GM21737 (cell line): ENCODE data around the gene ASPG.

Experiments used
- ATAC-seq: cut with Tn5 transposase; IDR thresholded peaks from one replicate; pipeline ENCODE4 v1.9.1; 2021; ENCODE audit warnings: mild to moderate bottlenecking, moderate library complexity; ENCODE audit not compliant: unreplicated experiment

ASPG gene

DNA sequence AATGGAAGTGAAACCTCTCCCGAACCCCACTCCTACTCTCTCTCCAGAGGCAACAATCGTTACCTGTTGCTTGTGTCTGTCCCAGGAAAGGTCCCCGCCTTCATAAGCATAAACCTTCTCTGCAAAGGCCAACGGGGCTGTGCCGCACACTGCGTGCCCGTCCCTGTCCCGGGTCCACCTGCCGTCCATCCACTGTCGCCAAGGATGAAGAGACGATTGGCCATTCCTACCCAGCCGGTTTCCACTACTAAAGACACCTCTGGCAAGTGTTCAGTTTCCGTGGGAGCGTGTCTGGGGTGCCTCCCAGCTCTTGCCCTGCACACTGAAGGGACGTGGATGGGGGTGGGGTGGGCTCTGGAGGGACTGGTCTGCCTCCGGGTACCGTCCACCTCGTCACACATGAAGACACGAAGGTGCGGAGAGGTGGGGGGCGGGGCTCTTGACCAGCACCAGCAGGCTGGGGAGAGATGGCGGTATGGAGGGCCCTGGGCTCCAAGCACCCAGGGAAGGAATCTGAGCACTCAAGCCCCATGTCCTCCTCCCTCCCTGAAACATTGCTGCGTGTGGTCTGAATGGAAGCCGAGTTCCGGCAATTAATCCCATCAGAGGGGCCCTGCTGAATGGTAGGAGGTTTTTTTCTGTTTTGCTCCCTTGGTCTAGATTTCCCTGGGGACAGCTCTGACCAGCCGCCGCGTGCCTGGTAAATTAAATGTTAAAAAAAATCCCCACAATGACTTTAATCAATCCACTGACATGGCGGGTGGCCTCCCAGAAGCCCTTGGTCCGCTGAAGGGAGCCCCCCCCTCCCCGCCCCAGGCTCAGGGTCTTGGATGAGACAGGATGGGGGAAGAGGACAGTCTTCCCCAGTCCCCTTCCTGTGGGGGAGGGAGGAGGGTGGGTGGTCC lies 48.8 kb downstream of the ASPG start:
- ATAC-seq, result no peak

DNA sequence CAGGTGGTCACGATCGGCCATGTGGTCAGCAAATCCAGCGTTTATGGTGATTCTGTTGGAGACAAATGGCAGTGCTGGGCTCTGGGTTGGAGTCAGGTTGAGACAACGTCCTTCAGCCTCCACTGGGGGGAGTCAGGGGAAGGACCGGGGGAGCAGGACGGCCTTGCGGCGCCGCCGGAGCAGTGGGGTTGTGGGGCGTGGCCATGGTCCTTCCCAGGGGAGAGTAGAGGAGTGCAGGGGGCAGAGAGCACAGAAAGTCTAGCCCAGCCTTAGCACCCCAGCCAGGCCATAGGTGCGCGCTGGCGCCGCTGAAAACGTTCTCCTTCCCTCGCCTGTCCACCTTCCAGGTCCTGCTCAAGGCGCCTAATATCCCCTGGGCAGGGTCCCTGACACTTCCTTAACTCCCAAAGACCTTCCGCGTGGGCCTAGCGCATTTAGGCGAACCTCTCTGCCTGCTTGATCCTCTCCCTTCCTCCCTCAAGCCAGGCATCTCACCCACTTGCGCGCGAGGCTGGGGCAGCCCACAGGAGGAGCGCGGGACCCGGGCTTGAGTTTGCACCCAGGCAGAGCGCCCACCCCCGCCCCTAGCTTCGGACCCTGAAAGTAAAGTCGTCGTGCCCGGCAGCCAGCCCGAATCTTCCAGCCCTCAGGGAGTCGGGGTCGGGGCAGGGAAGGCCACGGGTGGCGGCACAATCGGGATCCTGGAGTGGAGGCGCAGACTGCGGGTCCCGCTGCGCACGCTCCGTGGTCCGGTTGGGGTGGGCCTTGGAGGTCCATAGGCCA lies 49.8 kb downstream of the ASPG start:
- ATAC-seq, result no peak

DNA sequence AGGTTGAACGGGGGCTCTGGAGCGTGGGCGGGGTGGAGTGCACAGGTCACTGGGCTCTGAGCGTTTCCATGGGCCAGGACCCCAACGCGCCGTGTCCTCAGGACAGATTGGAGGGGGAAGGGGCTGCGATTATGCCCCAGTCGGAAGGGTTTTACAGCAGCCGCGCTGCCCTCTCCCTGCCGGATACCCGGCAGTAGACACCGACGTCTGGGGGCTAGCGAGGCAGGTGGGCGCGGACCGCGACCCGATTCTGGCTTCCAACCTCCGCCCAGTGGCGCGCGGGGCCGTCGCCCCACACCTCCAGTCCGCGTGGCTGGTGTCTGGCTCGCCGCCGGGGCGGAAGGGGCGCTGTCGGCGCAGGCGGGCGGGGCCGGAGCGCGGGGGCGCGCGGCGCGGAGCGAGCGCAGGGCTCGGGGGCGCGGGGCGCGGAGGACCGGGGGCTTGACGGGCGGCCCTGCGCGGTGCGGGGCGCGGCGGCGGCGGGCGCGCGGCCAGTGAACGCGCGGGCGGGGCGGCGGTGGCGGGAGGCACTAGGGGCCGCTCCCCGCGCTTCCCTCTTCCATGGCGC lies 50.5 kb downstream of the ASPG start:
- no peak for ATAC-seq

DNA sequence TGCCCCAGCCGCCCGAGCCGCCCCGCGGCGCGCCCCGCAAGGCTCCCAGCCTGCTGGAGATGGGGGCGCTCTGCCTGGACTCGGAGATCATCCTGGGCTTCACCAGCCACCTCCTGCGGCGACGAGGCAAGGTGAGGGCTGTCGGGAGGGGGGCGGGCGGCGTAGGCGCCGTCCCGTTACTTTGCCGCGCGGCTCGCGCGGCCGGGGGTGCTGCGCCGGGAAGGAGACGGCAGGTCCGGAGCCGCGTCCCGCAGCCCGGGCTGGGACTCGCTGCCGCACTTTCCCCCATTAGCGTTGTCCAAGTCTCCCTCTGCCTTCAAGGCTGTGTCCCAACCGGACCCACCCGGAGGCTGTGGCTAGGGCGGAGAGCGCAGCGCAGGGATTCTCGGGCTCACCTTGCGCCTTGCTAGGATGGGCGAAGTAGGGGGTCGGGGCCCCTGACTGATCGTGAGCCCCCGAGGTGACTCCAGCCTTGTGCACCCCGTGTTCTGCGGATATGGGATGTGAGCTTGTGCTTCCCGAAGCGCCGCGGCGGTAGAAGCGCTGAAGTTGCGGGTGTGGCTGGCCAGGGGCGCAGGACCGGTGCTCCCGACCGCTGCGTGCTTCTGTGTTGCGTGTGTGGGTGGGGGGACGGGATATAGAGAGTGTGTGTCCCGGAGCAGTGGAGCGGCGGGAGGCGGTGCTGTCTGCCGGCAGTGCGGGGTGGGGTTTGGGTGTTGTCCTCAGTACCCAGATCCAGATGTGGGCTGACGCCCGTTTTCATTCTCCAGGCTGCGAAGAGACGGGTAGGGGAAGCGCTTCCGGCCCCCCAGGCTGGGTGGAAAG lies 51.2 kb downstream of the ASPG start:
- ATAC-seq, result no peak

- no peak for ATAC-seq
These were observed 52.0 kb downstream of the ASPG start for GRCh38 chr14:104137297-104138097.

DNA sequence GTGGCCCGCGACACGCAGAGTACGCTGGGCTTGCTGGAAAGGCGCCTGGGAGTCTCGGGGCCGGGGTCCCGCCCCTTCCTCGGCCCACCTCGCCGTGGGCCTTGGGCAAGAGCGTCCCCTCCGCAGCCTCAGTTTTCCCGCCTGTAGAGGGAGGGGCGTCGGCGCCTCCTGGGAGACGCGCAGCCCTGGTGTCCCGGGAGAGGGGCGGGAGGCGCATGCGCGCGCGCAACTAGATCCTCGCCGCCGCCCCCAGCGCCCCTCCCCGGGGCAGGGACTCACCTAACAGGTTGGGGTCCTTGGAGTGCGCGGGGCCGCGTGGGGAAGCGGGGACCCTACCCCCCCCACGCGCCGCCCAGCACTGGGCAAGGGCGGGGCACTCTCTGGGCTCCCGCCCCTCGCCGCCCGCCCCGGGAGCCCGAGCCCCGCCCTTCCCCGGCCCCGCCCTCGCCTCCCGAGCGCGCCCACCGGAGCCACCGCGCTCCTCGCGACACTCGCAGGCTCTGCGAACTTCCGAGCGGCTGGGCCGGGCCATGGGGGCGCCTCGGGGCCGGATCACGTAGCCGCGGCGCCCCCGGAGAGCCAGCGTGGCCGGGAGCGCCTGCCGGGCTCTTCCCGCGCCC lies 52.7 kb downstream of the ASPG start, which contains the start of gene KIF26A:
Gene KIF26A, plus strand, starts transcription at position 490 of the 620 bp plus-strand sequence. CDS start 136 bp downstream, outside the sequence.
- ATAC-seq, result no peak

- ATAC-seq, result no peak
These were observed 53.4 kb downstream of the ASPG start for GRCh38 chr14:104138718-104139459.

DNA sequence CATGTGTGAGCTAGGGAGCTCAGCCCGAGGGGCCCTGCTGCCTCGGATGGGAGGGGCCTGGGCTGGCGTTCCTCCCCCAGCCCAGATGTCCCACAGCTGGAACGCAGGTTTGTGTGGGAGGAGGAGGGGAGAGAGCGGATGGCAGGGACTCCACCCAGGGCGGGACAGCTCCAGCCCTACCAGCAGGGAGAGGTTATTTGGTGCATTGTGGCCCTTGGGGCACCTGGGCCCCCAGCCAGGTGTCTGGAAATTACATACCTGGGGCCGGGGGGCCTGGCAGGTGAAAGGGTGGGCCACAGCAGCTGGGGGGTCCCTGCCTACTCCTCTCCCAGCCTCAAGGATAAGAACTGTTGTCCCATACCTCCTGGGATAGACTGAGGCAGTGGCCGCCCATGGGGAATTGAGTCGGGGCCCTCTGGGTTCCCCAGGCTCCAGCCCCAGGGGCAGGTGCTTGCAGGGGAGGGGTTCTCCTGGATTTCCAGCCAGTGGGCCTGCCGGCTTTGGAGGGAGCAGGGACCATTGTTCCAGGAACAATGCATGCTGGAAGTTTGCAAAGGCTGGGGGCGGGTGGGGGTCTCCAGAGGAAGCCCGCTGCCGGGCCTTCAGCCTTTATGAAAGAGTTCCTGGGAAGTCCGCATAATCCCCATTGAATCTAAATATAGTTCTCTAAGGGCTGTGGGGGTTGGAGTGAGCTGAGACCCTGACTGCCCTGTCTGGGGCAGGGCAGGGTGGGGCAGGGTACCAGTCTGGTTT lies 54.1 kb downstream of the ASPG start:
- ATAC-seq, result no peak

DNA sequence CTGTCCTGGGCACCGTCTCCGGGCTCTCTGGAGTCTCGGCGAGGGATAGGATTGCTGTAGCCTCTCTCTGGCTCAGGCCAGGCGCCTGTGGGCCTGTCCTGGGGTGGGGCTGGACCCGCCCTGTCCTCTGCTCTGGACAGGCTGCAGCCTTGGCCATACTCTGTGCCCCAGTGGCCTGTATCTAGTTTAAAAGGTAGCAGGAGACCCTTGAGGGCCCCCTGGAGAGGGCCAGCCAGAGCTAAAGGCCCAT lies 54.6 kb downstream of the ASPG start:
- ATAC-seq, result no peak

DNA sequence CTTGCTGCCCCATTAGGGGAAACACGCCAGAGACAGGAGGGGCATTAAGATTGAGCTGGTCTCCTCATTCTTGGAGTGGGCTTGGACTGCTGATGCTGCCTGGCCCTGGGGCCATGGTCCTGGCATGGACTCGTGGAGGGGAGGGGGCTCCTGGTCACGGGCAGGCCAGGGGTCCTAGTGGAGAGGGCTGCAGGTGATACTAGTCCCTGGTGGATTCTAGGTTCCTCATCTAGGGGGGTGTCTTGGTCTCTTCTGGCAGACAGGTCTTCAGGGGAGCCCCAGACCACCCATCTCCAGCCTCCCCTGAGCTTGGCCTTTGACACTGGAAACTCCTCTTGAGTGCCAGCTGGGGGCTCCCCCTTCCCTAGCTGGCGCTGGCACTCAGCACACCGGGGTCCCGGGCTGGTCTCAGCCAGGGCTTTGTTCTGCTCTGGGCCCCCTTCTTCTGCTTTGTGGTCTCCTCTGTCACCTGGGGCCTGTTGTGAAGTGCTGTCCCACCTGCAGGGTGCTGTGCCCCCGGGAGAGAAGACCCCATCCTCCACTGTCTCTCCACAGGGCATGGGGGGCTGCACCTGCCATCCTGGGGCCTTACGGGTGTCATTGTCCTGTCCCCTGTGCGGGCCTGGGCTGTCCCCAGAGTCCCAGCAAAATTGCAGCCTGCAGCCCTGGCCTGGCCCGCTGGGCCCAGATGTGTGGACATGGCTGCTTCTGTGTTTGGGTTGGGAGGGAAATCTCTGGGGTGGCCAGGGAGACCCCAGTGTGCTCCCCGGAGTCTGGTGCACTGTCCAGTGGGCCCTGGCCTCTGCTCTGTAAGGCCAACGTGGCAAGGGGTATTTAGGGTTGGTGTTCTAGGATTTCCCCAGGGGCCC lies 55.2 kb downstream of the ASPG start:
- ATAC-seq, result no peak

GRCh38 chr14:104141621-104142091 lies 56.2 kb downstream of the ASPG start:
- ATAC-seq, result no peak

- no peak for ATAC-seq
These were observed 56.8 kb downstream of the ASPG start for GRCh38 chr14:104142136-104142945.

GRCh38 chr14:104142946-104143470 lies 57.5 kb downstream of the ASPG start:
- no peak for ATAC-seq

DNA sequence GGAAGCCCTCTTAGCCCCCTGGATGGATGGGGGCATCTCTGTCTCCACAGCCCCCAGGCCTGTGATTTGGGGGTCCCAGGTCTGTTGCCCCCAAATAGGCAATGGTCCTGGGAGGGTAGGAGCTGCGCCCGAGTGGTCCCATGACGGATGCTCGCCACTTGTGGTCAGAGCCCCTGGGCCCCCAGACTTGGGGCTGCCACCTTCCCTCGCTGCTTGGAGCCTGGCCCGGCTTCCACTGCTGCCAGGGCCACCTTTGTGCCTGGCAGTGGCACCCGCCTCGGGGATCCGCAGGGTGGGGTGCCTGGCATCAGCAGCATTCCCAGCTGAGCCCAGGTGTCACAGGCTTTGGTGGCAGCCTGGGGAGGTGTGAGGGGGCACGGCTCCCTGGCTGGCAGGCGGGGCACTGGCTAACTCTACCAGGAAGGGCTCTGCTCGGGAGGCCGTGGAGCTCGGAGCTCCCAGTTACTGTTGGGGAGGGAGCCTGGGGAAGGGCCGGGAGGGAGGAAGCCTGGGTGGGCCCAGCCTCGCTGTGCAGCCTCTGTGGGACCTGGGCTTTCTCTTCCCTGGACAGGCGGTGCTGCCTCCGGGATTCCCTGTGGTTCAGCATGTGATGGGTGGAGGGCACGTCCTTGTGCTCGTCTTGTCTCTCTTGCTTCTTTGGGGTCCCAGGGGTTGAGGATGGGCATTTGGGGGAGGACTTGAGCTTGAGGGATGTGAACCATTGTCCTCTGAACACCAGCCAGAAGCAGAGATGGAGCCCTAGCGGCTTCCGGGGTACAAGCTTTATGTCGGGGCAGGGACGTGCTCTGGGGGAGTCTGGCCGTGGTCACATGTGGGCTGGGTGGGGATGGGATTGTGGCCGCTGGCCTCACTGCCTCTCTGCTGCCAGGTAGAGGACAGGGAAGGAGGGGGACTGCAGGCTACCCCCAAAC lies 58.3 kb downstream of the ASPG start:
- ATAC-seq, result no peak

- ATAC-seq, result no peak
These were observed 58.9 kb downstream of the ASPG start for GRCh38 chr14:104144453-104144790.
